GM21381 (cell line): ENCODE data around the gene DCAF17.
"Not testable (repeated sequence)": the region's sequence is repeated elsewhere in the genome, so short reads cannot be mapped to it uniquely, and the experiment has no call there.

ENCODE experiments used
- ATAC-seq: cut with Tn5 transposase; IDR thresholded peaks from one replicate; pipeline ENCODE4 v1.9.1; 2021; ENCODE audit warnings: mild to moderate bottlenecking, moderate library complexity; ENCODE audit not compliant: unreplicated experiment

DCAF17 gene

GRCh38 chr2:171410101-171410500, 23.9 kb upstream of the DCAF17 start:
- ATAC-seq, result no peak

DNA sequence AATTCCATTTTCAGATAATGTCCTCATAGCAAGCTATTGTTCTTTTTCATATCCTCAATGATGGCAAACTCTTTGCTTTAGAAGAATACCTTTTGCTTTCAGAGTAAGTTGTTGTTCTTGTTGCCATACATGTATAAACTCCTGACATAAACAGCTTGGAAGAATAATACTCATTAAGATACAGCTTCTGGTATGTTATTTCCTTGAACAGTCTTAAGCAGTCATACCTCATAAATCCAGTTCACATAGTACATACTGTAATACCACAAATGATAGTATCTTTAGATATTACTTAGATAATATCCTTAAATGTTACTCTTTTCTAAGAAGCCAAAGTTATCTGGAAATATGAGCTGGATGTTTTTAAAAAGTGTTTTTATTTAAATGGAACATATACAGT, 23.4 kb upstream of the DCAF17 start:
- ATAC-seq, result no peak

DNA sequence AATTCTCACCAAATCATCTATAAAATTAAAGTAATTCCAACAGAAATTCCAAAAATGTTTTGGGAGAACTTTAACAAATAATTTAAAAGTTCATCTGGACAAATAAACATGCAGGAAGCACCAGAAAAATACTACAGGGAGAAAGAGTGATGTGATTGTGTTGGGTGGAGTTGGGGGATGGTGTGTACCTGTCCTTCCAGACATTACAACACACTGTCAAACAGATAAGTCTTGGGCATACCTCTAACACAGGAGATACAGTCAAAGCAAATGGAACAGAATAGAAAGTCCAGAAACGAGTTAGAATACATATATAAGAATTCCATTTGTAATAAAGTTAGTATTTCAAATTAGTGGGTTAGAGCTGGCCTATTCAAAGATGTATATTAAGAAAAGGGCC, 22.8 kb upstream of the DCAF17 start:
- ATAC-seq, result no peak

GRCh38 chr2:171411791-171412483, 22.1 kb upstream of the DCAF17 start:
- no peak for ATAC-seq

GRCh38 chr2:171412571-171413175, 21.4 kb upstream of the DCAF17 start:
- no peak for ATAC-seq

GRCh38 chr2:171414645-171415044, 19.4 kb upstream of the DCAF17 start:
- not testable (repeated sequence) for ATAC-seq

DNA sequence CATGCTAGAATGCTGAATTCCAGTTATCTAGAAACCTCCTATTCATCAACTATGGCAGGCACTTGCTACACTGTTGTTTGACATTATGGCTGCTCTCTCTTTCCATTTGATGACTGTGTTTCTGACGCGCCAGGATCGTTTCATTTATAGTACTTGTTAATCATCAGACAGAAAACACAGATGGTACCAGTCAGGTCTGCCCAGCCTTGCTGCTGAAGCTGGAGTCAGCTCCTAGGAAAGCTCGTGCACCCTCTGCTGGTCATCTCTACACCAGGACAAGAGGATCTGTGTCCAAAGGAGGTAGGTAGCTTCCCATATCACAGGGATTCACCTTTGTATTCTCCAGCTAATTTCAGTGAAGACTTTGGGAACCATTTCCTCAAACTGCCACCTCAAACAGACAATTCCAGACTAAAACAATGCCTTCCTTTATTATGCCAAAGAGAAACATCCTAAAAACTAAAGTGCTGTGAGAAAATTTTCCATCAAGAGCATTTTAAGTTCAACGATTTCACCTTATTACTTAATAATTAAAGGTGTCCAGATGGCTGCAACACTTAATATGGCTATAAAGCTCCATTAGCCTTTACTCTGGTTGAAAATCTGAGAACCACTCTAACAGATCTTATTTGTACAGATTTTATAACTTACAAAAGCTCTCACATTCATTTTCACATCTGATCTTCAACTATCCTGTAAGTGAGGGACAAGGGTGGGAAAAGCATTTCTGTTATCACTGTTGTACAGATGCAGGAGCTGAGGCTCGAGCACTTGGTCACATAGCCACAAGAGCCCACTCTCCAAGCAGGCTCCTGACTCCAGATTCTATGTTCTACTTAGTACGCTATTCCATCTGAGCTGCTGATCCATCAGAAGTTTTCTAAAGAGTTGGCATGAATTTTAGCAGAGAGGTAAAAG, 17.8 kb upstream of the DCAF17 start:
- peak; percentile 95 for ATAC-seq

DNA sequence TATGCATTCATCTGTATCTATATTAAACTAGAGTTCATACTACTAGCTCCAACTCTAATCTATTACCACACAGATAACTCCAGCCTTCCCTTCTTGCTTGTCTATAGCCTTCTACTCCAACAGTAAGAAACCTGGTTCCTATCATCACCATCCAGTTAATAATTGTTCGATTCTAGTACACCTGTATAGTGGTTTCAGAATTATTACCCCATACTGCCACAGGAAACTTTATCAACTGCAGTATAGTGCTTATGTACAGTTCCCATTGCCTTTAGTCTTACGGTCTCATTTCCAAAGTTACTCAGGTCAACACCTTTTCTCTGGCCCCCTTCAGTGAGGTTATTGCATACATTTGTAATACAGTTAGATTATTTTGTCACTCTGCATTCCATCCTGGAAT, 14.7 kb upstream of the DCAF17 start:
- no peak for ATAC-seq

DNA sequence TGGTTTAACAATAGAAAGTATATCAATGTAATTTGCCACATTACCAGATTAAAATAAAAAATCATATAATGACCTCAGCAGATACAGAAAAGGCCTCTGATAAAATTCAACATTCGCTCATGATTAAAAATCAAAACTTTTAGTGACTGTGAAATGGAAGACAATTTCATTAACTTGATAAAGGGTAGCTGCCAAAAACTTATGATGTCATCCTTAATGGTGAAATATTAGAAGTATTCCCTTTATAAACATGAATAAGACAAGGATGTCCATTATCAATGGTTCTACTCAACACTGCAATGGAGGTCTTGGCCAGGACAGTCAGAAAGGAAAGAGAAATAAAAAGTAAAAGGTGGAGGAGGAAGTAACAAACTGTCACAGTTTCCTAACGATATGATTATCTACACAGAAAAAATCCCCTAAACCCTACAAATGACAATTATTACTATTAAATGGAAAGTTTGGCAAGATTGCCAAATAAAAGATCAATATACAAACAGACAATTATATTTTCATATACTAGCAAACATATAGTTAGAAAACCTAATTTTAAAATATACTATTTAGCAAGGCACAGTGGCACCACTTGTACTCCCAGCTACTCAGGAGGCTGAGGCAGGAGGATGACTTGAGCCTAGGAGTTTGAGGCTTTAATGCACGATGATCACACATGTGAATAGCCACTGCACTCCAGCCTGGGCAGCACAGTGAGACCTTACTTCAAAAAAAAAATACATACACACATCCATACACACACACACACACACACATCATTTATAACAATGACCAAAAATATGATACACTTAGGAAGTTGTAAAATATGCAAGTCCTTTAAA, 13.1 kb upstream of the DCAF17 start:
- no peak for ATAC-seq

- ATAC-seq, result not testable (repeated sequence)
These were observed 11.1 kb upstream of the DCAF17 start for GRCh38 chr2:171422710-171423495.

GRCh38 chr2:171430516-171431410, 3.3 kb upstream of the DCAF17 start:
- no peak for ATAC-seq

DNA sequence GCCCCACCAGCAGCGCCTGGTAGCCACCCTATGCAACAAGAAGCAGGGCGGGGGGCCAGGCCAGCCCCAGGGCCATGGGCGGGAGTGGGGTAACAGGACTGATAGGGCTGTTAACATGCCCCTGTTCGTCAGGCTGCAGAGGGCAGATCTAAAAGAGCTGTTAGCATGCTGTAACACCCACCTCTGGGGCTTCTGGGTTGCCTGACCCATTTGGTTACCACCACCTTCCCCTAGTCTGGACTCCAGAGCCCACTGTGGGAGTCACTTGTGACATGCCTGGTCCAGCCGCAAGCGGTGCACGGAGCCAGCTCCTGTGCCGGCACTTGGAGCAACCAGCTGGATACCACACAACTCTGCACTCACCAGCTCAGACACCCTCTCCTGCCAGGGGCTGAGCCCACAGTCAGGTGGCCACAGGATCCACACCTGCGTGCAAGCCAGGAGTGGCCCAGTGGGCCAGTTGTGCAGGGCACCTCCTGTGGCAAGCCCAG, 2.3 kb upstream of the DCAF17 start:
- ATAC-seq, result no peak

GRCh38 chr2:171432206-171432968, 1.6 kb upstream of the DCAF17 start:
- no peak for ATAC-seq

- ATAC-seq, result no peak
These were observed 860 bp upstream of the DCAF17 start for GRCh38 chr2:171432969-171433762.

DNA sequence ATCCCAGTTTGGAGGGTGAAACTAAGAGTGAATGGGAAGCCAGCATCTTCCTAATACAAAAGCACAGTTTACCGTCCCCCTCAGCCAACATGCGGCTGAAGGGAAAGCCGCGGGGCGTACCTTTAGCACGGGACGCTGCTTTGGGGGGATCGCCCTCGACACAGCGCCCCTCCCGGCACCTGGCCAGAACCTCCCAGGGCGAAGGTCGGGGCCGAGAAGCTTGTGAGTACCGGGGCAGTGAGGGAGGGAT, 338 bp upstream of the DCAF17 start, which contains the start of gene METTL8:
Gene METTL8 (minus strand): TSS at position 228 of the 250 bp plus-strand sequence. CDS start 41,805 bp downstream, outside the sequence.
- no peak for ATAC-seq

GRCh38 chr2:171436307-171436706, 2.3 kb downstream of the DCAF17 start:
- no peak for ATAC-seq

DNA sequence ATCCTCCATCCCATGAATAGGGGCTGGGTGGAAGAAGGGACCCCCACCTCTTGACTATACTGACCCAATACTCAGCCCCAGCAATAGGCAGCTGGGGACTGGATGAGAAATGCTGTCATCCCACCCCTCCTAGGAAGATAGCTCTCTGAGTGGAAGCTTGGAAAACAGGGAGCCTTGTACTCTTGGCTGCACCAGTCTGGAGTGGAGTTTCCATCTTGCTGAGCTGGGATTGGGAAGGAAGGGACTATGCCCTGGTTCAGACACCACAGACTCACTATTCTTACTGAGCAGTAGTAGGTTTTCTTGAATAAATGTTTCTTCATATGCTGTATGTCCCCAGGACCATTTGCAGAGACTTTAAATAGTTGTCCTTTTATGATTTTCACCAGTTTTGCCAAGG, 7.4 kb downstream of the DCAF17 start:
- no peak for ATAC-seq

GRCh38 chr2:171447675-171448074, 13.6 kb downstream of the DCAF17 start:
- ATAC-seq, result no peak
